EL (cell line): Measurements from ENCODE around the gene AGPAT4.

Source experiments
- DNase-seq: peaks from one replicate; pipeline ENCODE4 v3.0.0-alpha.2; 2016

AGPAT4 gene

DNA sequence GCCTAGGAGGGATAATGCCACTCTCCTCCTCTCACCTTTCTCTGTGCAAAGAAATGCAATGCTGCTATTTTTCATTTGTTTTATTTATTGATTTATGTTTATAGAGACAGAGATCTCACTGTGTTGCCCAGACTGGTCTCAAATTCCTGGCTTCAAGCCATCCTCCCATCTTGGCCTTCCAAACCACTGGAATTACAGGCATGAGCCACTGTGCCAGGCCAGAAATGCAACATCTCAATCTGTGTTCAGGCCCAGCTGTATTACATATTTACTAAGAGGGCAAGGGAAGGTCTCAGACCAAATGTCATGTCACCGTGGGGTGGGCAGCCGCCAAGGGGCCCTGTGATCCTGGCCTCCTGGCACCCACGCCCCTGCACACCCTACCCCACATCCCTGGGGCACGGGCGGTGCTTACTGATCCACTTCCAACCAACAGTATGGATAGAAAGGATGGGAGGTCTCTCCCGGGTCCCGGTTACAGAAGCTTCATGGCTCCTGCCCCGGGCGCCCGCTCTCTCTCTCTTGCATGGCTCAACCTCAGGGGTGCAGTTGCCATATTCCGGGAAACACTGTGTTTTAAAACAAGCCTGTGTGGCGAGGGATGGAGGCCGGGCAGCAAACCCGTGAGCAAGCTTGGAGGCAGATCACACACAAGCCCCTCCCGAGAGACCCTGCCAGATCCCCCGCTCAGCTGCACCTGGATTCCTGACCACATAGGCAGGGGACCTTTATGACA lies 111.8 kb downstream of the AGPAT4 start:
- DNase-seq, result peak; percentile 56

- DNase-seq, result no peak
Measured at GRCh38 chr6:161161121-161161520, 112.7 kb downstream of the AGPAT4 start.

DNA sequence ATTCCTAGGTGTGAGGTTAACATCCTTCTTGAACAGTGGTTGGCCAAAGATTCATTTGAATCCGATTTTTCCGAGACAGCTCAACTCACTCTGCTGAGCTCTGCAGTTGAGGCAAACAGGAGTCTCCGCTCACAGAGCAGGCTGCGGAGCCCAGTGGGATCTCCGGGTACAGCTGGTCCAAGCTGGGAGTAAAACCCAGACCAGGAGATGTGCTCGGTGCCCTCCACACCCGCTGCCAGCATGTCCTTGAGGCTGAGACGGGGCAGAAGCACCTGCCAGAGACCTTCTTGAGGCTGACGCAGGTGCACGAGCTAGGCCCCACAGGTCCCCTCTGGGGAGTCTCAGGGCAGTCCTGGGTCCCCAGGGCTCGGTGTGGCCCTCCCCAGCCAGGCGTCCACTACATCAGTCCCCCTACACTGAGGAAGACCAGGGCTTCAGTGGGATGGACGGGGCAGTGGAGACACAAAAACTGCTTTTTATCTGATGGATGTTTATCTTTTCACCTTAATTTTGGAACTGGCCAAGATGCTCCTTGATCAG lies 119.0 kb downstream of the AGPAT4 start:
- no peak for DNase-seq

GRCh38 chr6:161153725-161154124 lies 120.1 kb downstream of the AGPAT4 start:
- no peak for DNase-seq

- peak; percentile 8 for DNase-seq
Measured at GRCh38 chr6:161152907-161153662, 120.8 kb downstream of the AGPAT4 start.

DNA sequence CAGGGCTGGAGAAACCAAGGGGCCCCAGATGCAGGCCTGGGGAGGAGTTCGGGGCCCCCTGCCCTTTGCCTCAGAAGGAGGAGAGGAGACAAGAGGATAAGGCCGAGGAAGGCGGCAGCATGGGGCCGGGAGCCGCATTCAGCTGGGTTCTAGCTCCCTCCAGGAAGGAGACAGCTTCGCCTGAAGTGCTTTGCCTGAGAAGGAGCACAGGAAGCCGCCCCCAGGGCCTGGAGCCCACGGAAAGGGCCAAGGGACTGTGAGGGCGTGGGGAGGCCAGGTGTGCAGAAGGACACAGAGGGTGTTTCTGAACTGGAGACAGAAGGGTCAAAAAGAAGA lies 121.4 kb downstream of the AGPAT4 start:
- DNase-seq, result no peak

DNA sequence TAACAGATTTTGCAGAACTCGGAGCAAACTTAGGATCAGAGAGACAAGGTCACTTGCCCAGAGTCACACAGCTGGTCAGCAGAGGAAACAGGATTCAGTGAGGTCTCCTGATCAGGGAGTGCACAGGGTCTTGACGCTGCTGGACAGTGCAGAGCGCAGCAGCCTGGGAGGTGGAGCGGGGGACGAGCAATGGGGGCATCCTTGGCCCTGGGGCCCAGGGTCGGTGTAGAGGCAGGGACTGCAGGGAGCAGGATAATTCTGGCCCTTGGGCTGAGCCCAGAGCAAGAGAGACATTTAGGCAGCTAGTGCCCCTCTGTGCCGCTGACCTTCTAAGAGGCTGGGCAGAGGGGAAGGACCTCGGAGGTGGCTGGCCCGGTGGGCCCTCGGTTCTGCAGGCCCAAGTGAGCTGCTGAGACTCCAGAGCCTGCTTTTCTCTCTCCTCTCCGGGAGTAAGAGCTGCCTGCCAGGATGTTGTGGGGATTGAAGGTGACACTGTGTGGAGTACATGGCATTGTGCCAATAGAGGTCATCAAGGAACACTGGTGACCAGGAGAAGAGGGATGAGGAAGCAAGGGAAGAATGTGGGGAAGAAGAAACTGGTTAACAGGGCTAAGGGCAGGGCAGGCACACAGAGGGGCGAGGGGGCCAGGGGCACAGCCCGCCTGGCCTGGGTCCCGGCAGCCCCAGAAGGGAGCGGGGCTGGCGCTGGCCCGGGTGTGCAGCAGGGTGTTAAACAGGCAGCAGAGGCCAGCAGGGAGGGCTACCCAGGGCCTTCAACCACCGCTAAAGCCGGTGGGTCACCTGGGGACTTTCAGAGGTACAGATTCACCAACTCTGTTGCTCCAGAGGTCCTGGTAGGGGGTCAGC lies 122.0 kb downstream of the AGPAT4 start:
- DNase-seq, result no peak

DNA sequence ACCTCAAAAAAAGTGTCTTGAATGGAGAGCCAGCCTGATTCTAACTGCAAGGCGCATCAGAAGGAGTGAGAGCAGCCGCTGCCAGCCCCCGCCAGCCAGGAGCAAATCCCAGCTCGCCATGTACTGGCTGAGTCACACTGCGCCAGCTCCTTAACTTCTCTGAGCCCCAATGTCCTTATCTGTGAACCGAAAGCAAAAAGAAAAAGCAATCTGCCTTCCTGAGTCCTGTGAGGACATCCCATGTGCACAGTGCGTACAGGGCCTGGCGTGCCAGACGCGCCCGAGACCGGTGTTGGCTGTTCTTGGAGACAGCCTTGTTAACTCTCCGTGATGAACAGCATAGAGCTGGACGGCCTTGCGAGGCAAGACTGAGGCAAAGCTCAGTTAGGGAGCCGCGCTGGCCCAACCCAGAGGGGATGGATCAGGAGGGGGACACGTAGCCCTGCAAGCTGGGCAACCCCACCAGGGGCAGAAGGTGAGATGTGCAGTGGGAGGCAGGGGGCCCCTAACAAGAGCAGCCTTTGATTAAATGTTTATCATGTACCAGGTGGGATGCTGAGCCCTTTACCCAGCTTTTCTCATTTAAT lies 122.7 kb downstream of the AGPAT4 start:
- no peak for DNase-seq

- no peak for DNase-seq
Measured at GRCh38 chr6:161150566-161150965, 123.3 kb downstream of the AGPAT4 start.

DNA sequence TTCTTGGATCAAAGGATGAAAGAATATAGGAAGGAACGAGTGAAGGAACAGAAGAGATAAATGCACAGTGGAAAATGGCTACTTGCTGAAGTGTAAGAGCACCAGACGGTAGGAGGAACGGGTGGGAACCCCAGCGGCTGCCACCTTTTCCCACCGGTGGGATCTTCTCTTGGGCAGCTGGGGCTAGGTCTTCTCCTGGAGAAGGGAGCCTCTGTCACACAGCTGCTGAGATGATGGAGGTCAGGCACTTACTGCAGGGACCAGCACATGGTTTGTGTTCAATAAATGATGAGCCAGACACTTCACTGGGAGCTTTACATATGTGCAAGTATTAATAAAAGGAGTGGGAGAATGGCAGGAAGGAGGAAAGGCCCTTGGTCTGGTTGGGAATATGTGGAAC lies 123.7 kb downstream of the AGPAT4 start:
- no peak for DNase-seq

DNA sequence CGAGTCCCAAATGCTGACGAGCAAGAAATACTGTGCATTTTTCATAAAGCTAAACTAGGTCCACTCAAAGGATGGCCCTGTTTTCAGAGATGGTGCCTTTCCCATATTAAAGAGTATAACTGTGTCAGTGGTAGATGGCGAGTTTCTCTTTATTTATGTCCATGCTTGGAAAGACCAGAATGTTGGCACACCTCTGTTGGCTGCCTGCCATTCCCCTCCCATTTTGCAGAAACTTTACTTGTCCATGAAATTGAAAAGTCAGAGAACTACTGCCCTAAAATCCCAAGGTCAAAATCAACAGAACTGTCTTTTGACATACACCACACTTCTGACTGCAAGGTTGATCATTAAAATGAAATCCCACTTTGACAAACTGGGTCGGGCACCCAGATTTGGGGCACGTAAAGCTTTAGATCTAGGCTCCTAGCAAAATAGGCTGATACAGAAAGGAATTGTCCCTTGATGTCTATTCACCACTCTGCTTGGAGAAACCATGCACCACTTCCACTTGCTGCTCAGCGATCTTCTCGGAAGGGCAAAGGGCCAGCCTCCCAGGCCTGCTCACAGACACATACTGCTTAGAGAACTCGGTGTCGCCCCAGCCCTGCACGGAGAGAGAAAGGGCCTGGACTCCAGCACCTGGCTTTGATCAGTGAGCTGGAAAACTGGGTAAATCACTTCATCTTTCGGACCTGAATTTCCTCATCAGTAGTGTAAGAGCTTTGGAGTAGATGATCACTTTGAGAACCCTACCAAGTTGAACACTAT lies 130.0 kb downstream of the AGPAT4 start:
- DNase-seq, result no peak

- no peak for DNase-seq
Measured at GRCh38 chr6:161142957-161143296, 130.9 kb downstream of the AGPAT4 start.

DNA sequence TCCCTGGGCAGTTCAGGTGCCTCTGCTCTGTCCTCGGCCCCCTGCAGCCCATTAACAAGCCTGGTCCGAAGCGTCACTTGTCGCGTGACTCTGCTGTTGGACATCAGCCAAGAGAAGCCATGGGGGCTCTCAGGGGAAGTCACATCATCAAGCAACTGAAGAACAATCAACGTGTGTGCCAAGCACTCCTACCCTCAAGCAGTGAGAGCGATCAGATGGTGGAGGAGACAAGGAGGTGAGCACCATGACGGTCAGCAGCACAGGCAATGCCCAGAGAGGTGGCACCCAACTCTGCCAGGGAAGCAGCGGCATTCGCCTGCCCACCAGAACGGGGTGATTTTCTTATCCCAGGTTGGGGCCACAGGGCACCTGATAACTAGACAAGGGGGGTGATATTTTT lies 132.7 kb downstream of the AGPAT4 start:
- DNase-seq, result no peak

DNA sequence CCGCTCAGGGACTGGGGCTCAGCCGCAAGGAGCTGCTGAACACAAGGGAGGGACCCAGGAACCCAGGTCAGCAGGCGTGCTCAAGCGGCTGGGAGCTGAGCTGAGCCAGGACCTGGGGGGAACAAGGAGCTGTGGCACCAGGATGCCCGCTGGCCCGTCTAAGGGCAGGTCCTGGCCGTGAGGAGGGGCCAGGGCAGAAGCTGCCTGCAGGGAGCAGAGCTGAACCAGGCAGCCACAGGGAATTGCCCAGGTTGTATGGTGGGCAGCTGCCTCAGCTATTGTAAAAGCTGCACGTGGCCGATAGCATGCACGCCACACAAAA lies 133.3 kb downstream of the AGPAT4 start:
- DNase-seq, result no peak

GRCh38 chr6:161139766-161140553 lies 133.9 kb downstream of the AGPAT4 start:
- no peak for DNase-seq

DNA sequence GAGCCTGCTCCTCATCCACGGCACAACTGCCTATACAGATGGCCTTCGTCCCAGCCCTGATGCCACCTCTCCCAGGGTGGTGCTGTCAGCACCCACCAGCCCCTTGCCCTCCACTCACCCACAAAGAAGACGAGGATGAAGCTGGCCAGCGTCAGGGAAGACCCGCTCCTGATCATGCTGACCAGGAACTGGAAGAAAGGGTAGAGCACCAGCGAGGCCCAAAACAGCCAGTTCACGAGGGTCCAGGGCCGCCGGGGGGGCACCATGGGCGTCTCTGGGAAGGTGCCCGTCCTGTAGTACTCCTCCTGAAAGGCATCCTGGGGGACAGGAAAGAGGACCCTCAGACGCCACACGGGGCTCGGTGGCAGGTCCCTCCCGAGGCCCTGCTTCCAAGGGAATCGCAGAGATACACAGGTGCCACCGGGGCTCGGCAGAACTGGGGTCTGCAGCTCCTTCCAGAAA lies 134.5 kb downstream of the AGPAT4 start:
- no peak for DNase-seq

GRCh38 chr6:161138543-161139303 lies 135.1 kb downstream of the AGPAT4 start:
- no peak for DNase-seq

GRCh38 chr6:161137839-161138542 lies 135.9 kb downstream of the AGPAT4 start:
- DNase-seq, result peak; percentile 13

DNA sequence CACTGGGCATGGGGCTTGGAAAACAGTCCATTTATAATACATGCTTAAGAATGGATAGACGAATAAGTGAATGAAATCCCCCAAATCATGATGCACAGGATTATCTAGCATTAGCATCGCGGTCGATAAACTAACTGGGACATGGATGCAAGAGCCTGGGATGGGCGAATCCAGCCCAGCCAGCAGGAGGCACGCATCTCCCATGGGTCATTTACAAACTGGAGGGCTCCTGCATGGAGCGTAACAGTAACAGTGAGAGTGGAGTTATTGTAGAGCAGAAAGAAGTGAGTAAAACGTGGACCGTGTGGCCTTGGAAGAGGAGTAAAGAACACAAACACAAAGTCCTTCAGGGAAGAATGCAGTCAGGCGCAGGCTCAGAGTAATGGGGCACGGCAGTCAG lies 136.5 kb downstream of the AGPAT4 start:
- no peak for DNase-seq

DNA sequence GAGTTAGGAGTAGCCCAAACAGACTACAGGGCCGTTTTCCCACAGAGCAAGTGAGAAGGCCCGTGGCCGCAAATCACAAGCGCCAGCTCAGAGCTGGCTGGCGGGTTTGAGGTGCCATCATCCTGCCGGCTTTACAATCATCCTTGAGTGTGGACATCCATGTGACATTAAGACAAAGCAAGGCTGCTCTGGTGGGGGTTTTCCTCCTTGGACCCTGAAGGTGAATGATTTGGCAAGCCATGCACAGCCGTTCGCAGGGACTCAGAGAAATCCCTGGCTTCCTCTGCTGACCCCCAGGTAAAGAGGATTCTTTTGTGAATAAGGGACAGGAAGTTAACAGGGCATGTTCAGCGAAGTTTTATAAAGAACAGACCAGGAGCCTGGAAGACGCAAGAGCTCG lies 137.2 kb downstream of the AGPAT4 start:
- DNase-seq, result no peak
